ENCODE results near the gene PPP4R2.

PPP4R2 gene

DNA sequence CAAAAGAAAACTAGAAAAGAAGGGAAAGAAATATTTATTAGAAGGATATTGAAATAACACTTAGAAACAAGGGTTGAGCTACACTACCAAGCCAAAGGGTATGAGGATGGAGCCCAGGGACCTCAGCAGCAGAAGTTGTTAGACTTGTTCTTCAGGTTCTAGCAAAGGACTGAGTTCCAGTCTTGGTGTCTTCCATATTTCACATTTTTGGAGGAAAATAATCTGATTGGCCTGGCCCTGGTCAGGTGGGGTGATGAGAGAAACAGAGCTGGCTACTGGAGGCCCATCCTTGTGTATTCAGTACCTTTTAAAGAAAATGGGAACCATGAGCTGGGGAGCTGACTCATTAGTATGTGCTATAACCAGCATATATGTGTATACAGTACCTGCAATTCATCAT is 28.2 kb downstream of the PPP4R2 start:
- H3K27ac ChIP-seq (replicated peaks) = no peak overlapping the region
- H3K4me3 ChIP-seq (replicated peaks; ENCODE audit: insufficient read depth, low read length) = no peak overlapping the region
- no peaks in the 10 kb centered on the region for H3K27me3 ChIP-seq (ENCODE audit: insufficient read depth, poor library complexity, severe bottlenecking)
- DNase-seq (ENCODE audit: low read depth in 1 of 2, low spot score in 1 of 2) = no peak
- TF ChIP-seq GABPA (IDR thresholded peaks at IDR 0.05; ENCODE audit: low read depth) (no peak), POLR2AphosphoS5 (IDR thresholded peaks at IDR 0.05; ENCODE audit: low read depth) (no peak), SPI1 (IDR thresholded peaks at IDR 0.05; ENCODE audit: borderline replicate concordance, low read depth) (no peak)
- TF ChIP-seq, protein P1, sequence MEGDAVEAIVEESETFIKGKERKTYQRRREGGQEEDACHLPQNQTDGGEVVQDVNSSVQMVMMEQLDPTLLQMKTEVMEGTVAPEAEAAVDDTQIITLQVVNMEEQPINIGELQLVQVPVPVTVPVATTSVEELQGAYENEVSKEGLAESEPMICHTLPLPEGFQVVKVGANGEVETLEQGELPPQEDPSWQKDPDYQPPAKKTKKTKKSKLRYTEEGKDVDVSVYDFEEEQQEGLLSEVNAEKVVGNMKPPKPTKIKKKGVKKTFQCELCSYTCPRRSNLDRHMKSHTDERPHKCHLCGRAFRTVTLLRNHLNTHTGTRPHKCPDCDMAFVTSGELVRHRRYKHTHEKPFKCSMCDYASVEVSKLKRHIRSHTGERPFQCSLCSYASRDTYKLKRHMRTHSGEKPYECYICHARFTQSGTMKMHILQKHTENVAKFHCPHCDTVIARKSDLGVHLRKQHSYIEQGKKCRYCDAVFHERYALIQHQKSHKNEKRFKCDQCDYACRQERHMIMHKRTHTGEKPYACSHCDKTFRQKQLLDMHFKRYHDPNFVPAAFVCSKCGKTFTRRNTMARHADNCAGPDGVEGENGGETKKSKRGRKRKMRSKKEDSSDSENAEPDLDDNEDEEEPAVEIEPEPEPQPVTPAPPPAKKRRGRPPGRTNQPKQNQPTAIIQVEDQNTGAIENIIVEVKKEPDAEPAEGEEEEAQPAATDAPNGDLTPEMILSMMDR (IDR thresholded peaks at IDR 0.05; ENCODE audit: insufficient read depth, low read length) = no peak
- TF ChIP-seq, protein P2, sequence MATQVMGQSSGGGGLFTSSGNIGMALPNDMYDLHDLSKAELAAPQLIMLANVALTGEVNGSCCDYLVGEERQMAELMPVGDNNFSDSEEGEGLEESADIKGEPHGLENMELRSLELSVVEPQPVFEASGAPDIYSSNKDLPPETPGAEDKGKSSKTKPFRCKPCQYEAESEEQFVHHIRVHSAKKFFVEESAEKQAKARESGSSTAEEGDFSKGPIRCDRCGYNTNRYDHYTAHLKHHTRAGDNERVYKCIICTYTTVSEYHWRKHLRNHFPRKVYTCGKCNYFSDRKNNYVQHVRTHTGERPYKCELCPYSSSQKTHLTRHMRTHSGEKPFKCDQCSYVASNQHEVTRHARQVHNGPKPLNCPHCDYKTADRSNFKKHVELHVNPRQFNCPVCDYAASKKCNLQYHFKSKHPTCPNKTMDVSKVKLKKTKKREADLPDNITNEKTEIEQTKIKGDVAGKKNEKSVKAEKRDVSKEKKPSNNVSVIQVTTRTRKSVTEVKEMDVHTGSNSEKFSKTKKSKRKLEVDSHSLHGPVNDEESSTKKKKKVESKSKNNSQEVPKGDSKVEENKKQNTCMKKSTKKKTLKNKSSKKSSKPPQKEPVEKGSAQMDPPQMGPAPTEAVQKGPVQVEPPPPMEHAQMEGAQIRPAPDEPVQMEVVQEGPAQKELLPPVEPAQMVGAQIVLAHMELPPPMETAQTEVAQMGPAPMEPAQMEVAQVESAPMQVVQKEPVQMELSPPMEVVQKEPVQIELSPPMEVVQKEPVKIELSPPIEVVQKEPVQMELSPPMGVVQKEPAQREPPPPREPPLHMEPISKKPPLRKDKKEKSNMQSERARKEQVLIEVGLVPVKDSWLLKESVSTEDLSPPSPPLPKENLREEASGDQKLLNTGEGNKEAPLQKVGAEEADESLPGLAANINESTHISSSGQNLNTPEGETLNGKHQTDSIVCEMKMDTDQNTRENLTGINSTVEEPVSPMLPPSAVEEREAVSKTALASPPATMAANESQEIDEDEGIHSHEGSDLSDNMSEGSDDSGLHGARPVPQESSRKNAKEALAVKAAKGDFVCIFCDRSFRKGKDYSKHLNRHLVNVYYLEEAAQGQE (IDR thresholded peaks at IDR 0.05; ENCODE audit: insufficient replicate concordance, low read depth) = no peak

DNA sequence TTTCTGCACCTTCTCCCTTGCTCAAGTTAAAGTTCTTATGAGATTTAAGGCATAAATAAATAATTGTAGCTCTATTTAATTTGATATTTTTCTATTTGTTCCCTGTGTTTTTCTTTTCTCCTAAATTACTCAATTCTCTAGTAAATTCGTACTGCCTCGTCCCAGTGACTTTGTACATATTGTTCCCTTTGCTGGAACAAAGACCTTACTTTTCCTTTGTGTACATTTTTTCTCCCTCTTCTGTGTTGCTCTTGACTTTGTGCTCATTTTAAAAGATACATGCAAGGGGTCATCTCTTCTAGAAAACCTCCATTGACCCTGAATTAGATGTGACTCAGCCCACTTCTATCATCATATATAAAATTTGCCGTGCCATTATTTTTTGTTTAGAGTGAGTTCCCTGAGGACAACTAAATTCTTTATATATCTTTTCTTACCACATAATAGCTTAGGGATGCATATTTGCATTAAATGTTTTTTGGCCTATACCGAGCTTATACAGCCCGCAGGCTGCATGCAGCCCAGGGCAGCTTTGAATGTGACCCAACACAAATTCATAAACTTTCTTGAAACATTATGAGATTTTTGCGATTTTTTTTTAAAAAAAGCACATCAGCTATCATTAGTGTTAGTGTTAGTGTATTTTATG is 29.6 kb downstream of the PPP4R2 start:
- TF ChIP-seq, protein P1 (IDR thresholded peaks at IDR 0.05; ENCODE audit: insufficient read depth, low read length) = no peak
- TF ChIP-seq GABPA (IDR thresholded peaks at IDR 0.05; ENCODE audit: low read depth) (no peak), POLR2AphosphoS5 (IDR thresholded peaks at IDR 0.05; ENCODE audit: low read depth) (no peak), SPI1 (IDR thresholded peaks at IDR 0.05; ENCODE audit: borderline replicate concordance, low read depth) (no peak)
- Histone ChIP-seq H3K4me3 (replicated peaks; ENCODE audit: insufficient read depth, low read length) (no peak overlapping the region), H3K27me3 (ENCODE audit: insufficient read depth, poor library complexity, severe bottlenecking) (no peaks in the 10 kb centered on the region), H3K27ac (replicated peaks) (no peak overlapping the region)
- no peak for DNase-seq (ENCODE audit: low read depth in 1 of 2, low spot score in 1 of 2)

DNA sequence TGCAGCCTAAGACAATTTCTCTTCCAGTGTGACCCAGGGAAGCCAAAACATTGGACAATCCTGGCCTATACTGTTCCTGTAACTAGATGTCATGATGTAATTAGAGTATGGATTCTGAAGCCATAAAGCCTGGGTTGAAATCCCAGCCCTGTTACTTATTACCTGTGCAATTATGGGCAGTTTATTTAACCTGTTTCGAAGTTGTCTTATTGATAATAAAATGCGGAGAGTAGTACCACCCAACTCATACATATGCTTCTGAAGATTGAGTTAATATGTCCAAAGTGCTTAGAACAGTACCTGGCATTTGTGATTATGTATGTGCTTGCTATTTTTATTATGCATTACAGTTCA is 30.1 kb downstream of the PPP4R2 start:
- Histone ChIP-seq H3K27me3 (ENCODE audit: insufficient read depth, poor library complexity, severe bottlenecking) (no peaks in the 10 kb centered on the region), H3K27ac (replicated peaks) (no peak overlapping the region), H3K4me3 (replicated peaks; ENCODE audit: insufficient read depth, low read length) (no peak overlapping the region)
- no peak for DNase-seq (ENCODE audit: low read depth in 1 of 2, low spot score in 1 of 2)
- TF ChIP-seq, protein P1 (IDR thresholded peaks at IDR 0.05; ENCODE audit: insufficient read depth, low read length) = no peak
- no peak for TF ChIP-seq POLR2AphosphoS5 (IDR thresholded peaks at IDR 0.05; ENCODE audit: low read depth)
- TF ChIP-seq SPI1 (IDR thresholded peaks at IDR 0.05; ENCODE audit: borderline replicate concordance, low read depth) = no peak
- no peak for TF ChIP-seq GABPA (IDR thresholded peaks at IDR 0.05; ENCODE audit: low read depth)
- TF ChIP-seq, protein P2 (IDR thresholded peaks at IDR 0.05; ENCODE audit: insufficient replicate concordance, low read depth) = no peak

DNA sequence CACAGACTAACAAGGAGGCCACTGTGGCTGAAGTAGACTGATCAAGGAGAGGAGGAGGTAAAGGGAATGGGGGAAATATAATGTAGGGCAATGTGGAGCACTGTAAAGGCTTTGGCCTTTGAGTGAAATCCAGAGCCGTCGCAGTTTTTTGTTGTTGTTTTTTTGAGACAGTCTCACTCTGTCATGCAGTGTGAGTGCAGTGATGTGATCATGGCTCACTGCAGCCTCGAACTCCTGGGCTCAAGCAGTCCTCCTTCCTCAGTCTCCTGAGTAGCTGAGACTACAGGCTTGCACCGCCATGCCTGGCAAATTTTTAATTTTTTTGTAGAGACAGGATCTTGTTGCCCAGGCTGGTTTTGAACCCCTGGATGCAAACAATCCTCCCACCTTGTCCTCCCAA is 32.2 kb downstream of the PPP4R2 start:
- no peak overlapping the region for H3K27ac ChIP-seq (replicated peaks)
- no peak for TF ChIP-seq SPI1 (IDR thresholded peaks at IDR 0.05; ENCODE audit: borderline replicate concordance, low read depth)
- TF ChIP-seq, protein P1 (IDR thresholded peaks at IDR 0.05; ENCODE audit: insufficient read depth, low read length) = no peak
- no peak for TF ChIP-seq POLR2AphosphoS5 (IDR thresholded peaks at IDR 0.05; ENCODE audit: low read depth)
- TF ChIP-seq, protein P2 (IDR thresholded peaks at IDR 0.05; ENCODE audit: insufficient replicate concordance, low read depth) = no peak
- no peak for TF ChIP-seq GABPA (IDR thresholded peaks at IDR 0.05; ENCODE audit: low read depth)
- no peak for DNase-seq (ENCODE audit: low read depth in 1 of 2, low spot score in 1 of 2)
- no peaks in the 10 kb centered on the region for H3K27me3 ChIP-seq (ENCODE audit: insufficient read depth, poor library complexity, severe bottlenecking)
- no peak overlapping the region for H3K4me3 ChIP-seq (replicated peaks; ENCODE audit: insufficient read depth, low read length)
